HCT116 (cell line): Measurements from ENCODE around the gene ROR2. TPM values are rescaled to one million over a fixed set of nuclear protein-coding genes. Genes with fewer than 3 reads are reported as not detected.

Source experiments
- ATAC-seq: fragments of 200-7000 bp; cut with Tn5 transposase; 2 replicates; pipeline ENCODE4 v1.9.1; 2020; ENCODE audit warnings: mild to moderate bottlenecking, moderate library complexity
- BruUV-seq: library from RNA; stranded (reverse); fragments of 400-500 nt; replicated peaks from 2 replicates; lab custom pipeline; 2021; lab: Mats Ljungman, UMichigan
- CTCF ChIA-PET: fragments of 300-600 bp; sonication (Branson Sonifier 250); formaldehyde crosslinking; loops from one replicate; lab custom pipeline; 2021; ENCODE audit warnings: antibody characterized with exemption; lab: Charles Lee
- POLR2A ChIA-PET: fragments of 300-600, 350-600 bp; sonication (Branson Sonifier 250); formaldehyde crosslinking; loops from one replicate; lab custom pipeline; 2021; ENCODE audit warnings: antibody characterized with exemption; lab: Charles Lee
- RAD21 ChIA-PET, 2 experiments: fragments of 300-600 bp; sonication (Branson Sonifier 250); formaldehyde crosslinking; loops; one replicate each; lab custom pipeline; 2023; ENCODE audit warnings: low total read pairs in 2 of 2; ENCODE audit not compliant: uncharacterized antibody in 2 of 2, unreplicated experiment in 2 of 2, low non-redundant PET in 1 of 2; lab: Charles Lee
- DNase-seq: peaks from one replicate; pipeline ENCODE4 v3.0.0-alpha.2; 2010; ENCODE audit warnings: low read depth, low spot score
- H2AFZ ChIP-seq: fragments of 200-600 bp; shearing (Covaris generic), sonication (generic); 2 replicates; pipeline ENCODE4 v1.6.1; 2017; ENCODE audit warnings: low read depth, mixed run types, mixed read lengths, antibody characterized with exemption, low read length; ENCODE audit not compliant: poor library complexity, severe bottlenecking
- H3K27ac ChIP-seq: 2 replicates; pipeline ENCODE4 v1.5.1; 2012; ENCODE audit warnings: low read depth, low read length
- H3K27me3 ChIP-seq: fragments of 200-600 bp; sonication (generic); 2 replicates; pipeline ENCODE4 v1.6.1; 2016; ENCODE audit warnings: mixed run types, low read length, mixed read lengths; ENCODE audit not compliant: insufficient read depth
- H3K36me3 ChIP-seq, 2 experiments: fragments of 200-500 bp in 1 of 2; fragments of 200-600 bp in 1 of 2; sonication (Bioruptor generic) in 1 of 2; sonication (generic) in 1 of 2; 2 replicates each; pipeline versions ENCODE4 v1.5.1 to v1.6.1; 2014 to 2016; ENCODE audit warnings: low read length in 2 of 2, inconsistent platforms in 1 of 2, mixed read lengths in 1 of 2, mixed run types in 1 of 2; ENCODE audit not compliant: insufficient read depth in 2 of 2, control insufficient read depth in 1 of 2
- H3K4me1 ChIP-seq, 2 experiments: fragments of 200-600 bp in 1 of 2; sonication (generic) in 1 of 2; 2 replicates each; pipeline versions ENCODE4 v1.5.1 to v1.6.1; 2012 to 2017; ENCODE audit warnings: low read length in 2 of 2, inconsistent platforms in 1 of 2, mild to moderate bottlenecking in 1 of 2, mixed read lengths in 1 of 2, mixed run types in 1 of 2, moderate library complexity in 1 of 2; ENCODE audit not compliant: insufficient read depth in 2 of 2, control insufficient read depth in 1 of 2
- H3K4me2 ChIP-seq: fragments of 200-600 bp; sonication (generic); 2 replicates; pipeline ENCODE4 v1.6.1; 2017; ENCODE audit warnings: mixed run types, low read length, mixed read lengths
- H3K4me3 ChIP-seq, 2 experiments: fragments of 200-600 bp in 1 of 2; sonication (generic) in 1 of 2; replicated peaks in 1 of 2; 2 replicates each; pipeline ENCODE4 v1.5.1; 2011 to 2016; ENCODE audit warnings: low read length in 2 of 2, control low read depth in 1 of 2, low read depth in 1 of 2, mild to moderate bottlenecking in 1 of 2, mixed read lengths in 1 of 2, mixed run types in 1 of 2
- H3K79me2 ChIP-seq: fragments of 200-600 bp; sonication (generic); 2 replicates; pipeline ENCODE4 v1.6.1; 2017; ENCODE audit warnings: mild to moderate bottlenecking, mixed run types, low read length, moderate library complexity, mixed read lengths; ENCODE audit not compliant: insufficient read depth
- H3K9ac ChIP-seq: fragments of 200-600 bp; sonication (generic); 2 replicates; pipeline ENCODE4 v1.6.1; 2016; ENCODE audit warnings: low read length, mixed read lengths
- H3K9me2 ChIP-seq: fragments of 200-600 bp; sonication (generic), shearing (Covaris generic); 2 replicates; pipeline ENCODE4 v1.6.1; 2017; ENCODE audit warnings: mixed run types, mild to moderate bottlenecking, moderate library complexity; ENCODE audit not compliant: insufficient read depth
- H3K9me3 ChIP-seq, 2 experiments: fragments of 200-500 bp in 1 of 2; fragments of 200-600 bp in 1 of 2; sonication (Bioruptor generic) in 1 of 2; sonication (generic) in 1 of 2; 2 replicates each; pipeline ENCODE4 v1.6.1; 2014 to 2017; ENCODE audit warnings: low read length in 2 of 2, mixed read lengths in 2 of 2, inconsistent platforms in 1 of 2, low read depth in 1 of 2, mild to moderate bottlenecking in 1 of 2, mixed run types in 1 of 2, moderate library complexity in 1 of 2; ENCODE audit not compliant: control insufficient read depth in 1 of 2, insufficient read depth in 1 of 2
- H4K20me1 ChIP-seq: fragments of 200-600 bp; sonication (generic), shearing (Covaris generic); 2 replicates; pipeline ENCODE4 v1.6.1; 2017; ENCODE audit warnings: mixed run types, mild to moderate bottlenecking, moderate library complexity; ENCODE audit not compliant: insufficient read depth
- CEBPB ChIP-seq: IDR thresholded peaks from 2 replicates; pipeline ENCODE4 v1.6.1; 2012; ENCODE audit warnings: low read depth
- ELF1 ChIP-seq: IDR thresholded peaks from 2 replicates; pipeline ENCODE4 v1.6.1; 2012; ENCODE audit warnings: low read depth, borderline replicate concordance
- EZH2 ChIP-seq: fragments of 200-600 bp; sonication (generic); IDR thresholded peaks from 2 replicates; pipeline ENCODE4 v1.6.1; 2017; ENCODE audit warnings: antibody characterized with exemption, mixed run types
- EZH2phosphoT487 ChIP-seq: fragments of 200-600 bp; IDR thresholded peaks from 2 replicates; pipeline ENCODE4 v1.6.1; 2018; ENCODE audit warnings: antibody characterized with exemption, borderline replicate concordance
- JUND ChIP-seq: IDR thresholded peaks from 2 replicates; pipeline ENCODE4 v1.6.1; 2012
- RAD21 ChIP-seq: IDR thresholded peaks from 2 replicates; pipeline ENCODE4 v1.6.1; 2012; ENCODE audit warnings: low read depth, mild to moderate bottlenecking
- SIN3A ChIP-seq: IDR thresholded peaks from 2 replicates; pipeline ENCODE4 v1.6.1; 2012; ENCODE audit warnings: low read depth
- SP1 ChIP-seq: IDR thresholded peaks from 2 replicates; pipeline ENCODE4 v1.6.1; 2012; ENCODE audit warnings: low read depth
- SRF ChIP-seq: IDR thresholded peaks from 2 replicates; pipeline ENCODE4 v1.6.1; 2012; ENCODE audit warnings: low read depth
- YY1 ChIP-seq: IDR thresholded peaks from 2 replicates; pipeline ENCODE4 v1.6.1; 2011; ENCODE audit warnings: low read length, low read depth, moderate library complexity, mild to moderate bottlenecking; ENCODE audit not compliant: insufficient replicate concordance; ENCODE audit errors: extremely low read depth
- ZFX ChIP-seq: fragments of 450-650 bp; IDR thresholded peaks from 2 replicates; pipeline ENCODE4 v1.6.1; 2017
- intact Hi-C: fragments of 100-400 bp; cut with micrococcal nuclease; formaldehyde crosslinking; loops from 2 replicates; pipeline ENCODE4 v1.10.0; 2022
- total RNA-seq: library from RNA; stranded (reverse); gene quantifications from one replicate; pipeline ENCODE4 v1.2.1, GENCODE V29; 2021; ENCODE audit not compliant: unreplicated experiment
- TF ChIP-seq, protein P1 (sequence below): IDR thresholded peaks from 2 replicates; pipeline ENCODE4 v1.6.1; 2012; ENCODE audit warnings: low read depth
- TF ChIP-seq, protein P2 (sequence below): IDR thresholded peaks from 2 replicates; pipeline ENCODE4 v1.6.1; 2012
- TF ChIP-seq, protein P3 (sequence below): IDR thresholded peaks from 2 replicates; pipeline ENCODE4 v1.6.1; 2012
- TF ChIP-seq, protein P4 (sequence below), 3 experiments: fragments of 200-600 bp in 1 of 3; sonication (generic) in 1 of 3; IDR thresholded peaks in 2 of 3; conservative IDR thresholded peaks in 1 of 3; 2 replicates each; pipeline ENCODE4 v1.5.1; 2012 to 2017; ENCODE audit warnings: low read depth in 2 of 3, low read length in 2 of 3, antibody characterized with exemption in 1 of 3, borderline replicate concordance in 1 of 3, control low read depth in 1 of 3, mild to moderate bottlenecking in 1 of 3, mixed read lengths in 1 of 3, mixed run types in 1 of 3, moderate library complexity in 1 of 3; ENCODE audit not compliant: insufficient read depth in 1 of 3

ROR2 gene
- total RNA-seq, 1 experiment from 2014 or later, result 15.7 TPM

DNA sequence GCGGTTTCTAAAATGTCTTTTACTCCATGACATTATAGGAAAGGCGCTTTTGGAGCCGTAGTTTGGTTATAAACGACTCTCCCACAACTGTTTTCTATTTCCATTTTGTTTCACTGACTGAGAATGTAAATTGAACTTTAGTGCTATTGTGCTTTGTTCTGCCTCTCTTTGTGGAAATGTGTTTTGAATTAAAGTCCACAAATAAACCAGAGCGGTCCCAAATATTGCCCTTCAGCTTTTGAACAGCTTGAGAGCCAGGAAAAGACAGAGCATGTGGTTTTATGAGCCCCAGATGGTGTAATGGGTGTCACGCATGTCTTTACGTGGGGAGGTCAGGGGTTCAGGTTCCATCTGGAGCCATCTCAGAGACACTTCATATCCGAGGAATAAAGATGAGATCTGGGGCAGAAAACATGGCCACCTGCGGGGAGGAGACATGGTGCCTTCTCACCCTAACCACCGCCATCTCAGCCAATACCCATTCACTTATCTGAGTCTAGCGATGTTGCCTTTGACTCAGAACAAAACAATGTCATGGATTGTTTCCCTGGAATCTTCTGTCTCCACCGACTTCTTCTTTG lies 42.5 kb upstream of the ROR2 start (continued):
- TF ChIP-seq, protein P1, sequence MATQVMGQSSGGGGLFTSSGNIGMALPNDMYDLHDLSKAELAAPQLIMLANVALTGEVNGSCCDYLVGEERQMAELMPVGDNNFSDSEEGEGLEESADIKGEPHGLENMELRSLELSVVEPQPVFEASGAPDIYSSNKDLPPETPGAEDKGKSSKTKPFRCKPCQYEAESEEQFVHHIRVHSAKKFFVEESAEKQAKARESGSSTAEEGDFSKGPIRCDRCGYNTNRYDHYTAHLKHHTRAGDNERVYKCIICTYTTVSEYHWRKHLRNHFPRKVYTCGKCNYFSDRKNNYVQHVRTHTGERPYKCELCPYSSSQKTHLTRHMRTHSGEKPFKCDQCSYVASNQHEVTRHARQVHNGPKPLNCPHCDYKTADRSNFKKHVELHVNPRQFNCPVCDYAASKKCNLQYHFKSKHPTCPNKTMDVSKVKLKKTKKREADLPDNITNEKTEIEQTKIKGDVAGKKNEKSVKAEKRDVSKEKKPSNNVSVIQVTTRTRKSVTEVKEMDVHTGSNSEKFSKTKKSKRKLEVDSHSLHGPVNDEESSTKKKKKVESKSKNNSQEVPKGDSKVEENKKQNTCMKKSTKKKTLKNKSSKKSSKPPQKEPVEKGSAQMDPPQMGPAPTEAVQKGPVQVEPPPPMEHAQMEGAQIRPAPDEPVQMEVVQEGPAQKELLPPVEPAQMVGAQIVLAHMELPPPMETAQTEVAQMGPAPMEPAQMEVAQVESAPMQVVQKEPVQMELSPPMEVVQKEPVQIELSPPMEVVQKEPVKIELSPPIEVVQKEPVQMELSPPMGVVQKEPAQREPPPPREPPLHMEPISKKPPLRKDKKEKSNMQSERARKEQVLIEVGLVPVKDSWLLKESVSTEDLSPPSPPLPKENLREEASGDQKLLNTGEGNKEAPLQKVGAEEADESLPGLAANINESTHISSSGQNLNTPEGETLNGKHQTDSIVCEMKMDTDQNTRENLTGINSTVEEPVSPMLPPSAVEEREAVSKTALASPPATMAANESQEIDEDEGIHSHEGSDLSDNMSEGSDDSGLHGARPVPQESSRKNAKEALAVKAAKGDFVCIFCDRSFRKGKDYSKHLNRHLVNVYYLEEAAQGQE, result no peak
- TF ChIP-seq CEBPB, result no peak
- no peak for TF ChIP-seq SRF
- TF ChIP-seq SIN3A, result no peak
- no peak for TF ChIP-seq EZH2phosphoT487
- TF ChIP-seq, protein P2, sequence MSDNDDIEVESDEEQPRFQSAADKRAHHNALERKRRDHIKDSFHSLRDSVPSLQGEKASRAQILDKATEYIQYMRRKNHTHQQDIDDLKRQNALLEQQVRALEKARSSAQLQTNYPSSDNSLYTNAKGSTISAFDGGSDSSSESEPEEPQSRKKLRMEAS, result no peak
- no peak for TF ChIP-seq ZFX
- TF ChIP-seq JUND, result no peak

DNA sequence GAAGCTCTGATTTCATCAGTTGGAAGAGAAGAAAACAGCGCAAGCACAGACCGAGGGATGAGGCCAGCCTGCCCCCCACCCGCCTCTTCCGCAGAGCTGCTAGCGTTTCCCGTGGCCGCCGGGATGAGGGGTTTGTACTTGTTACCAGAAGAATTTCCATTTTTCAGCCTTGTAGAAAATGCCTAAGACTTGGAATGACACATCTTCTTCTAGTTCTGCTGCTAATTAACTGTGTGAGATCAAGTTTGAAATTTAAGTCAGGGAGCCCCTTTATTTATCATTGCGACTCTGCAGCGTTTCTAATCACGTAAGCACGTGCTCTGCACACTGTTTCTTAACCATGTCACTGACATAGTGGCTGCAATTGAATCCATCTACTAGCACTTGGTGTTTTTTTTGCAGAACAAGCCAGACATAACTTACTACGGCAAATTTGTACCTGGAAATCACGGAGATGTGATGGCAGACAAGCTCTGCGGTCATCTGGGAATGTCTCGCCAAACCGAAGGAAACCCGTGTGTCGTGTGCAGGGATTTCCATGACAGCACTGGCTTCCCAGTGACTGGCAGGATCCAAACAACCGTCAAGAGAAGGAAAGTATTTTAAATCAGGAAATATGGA lies 41.8 kb upstream of the ROR2 start:
- DNase-seq (no peak), ATAC-seq (no peak)
- CTCF ChIA-PET, result no interaction called here
- Histone ChIP-seq H3K9ac (no peak overlapping the region), H3K79me2 (no peaks in the 10 kb centered on the region), H3K27me3 (peaks cover 3% of the 10 kb centered on the region; the same call in 1 of the 2 replicates), H2AFZ (no peak overlapping the region), H3K4me3 (no peak overlapping the region), H3K9me2 (no peaks in the 10 kb centered on the region), H3K27ac (no peak overlapping the region), H3K9me3 (no peaks in the 10 kb centered on the region), H4K20me1 (no peaks in the 10 kb centered on the region), H3K36me3 (no peaks in the 10 kb centered on the region), H3K4me1 (no peaks in the 10 kb centered on the region), H3K4me2 (no peak overlapping the region)
- POLR2A ChIA-PET, result no interaction called here
- BruUV-seq, result no TSS peak
- RAD21 ChIA-PET, result no interaction called here
- intact Hi-C loops, result no loop called here
- TF ChIP-seq SP1 (no peak), YY1 (no peak), CEBPB (no peak), JUND (no peak), EZH2 (no peak), SIN3A (no peak), RAD21 (no peak), ELF1 (no peak)
- TF ChIP-seq, protein P3, sequence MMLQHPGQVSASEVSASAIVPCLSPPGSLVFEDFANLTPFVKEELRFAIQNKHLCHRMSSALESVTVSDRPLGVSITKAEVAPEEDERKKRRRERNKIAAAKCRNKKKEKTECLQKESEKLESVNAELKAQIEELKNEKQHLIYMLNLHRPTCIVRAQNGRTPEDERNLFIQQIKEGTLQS, result no peak
- TF ChIP-seq, protein P4, sequence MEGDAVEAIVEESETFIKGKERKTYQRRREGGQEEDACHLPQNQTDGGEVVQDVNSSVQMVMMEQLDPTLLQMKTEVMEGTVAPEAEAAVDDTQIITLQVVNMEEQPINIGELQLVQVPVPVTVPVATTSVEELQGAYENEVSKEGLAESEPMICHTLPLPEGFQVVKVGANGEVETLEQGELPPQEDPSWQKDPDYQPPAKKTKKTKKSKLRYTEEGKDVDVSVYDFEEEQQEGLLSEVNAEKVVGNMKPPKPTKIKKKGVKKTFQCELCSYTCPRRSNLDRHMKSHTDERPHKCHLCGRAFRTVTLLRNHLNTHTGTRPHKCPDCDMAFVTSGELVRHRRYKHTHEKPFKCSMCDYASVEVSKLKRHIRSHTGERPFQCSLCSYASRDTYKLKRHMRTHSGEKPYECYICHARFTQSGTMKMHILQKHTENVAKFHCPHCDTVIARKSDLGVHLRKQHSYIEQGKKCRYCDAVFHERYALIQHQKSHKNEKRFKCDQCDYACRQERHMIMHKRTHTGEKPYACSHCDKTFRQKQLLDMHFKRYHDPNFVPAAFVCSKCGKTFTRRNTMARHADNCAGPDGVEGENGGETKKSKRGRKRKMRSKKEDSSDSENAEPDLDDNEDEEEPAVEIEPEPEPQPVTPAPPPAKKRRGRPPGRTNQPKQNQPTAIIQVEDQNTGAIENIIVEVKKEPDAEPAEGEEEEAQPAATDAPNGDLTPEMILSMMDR (IDR thresholded peaks at IDR 0.05 in 2 of 3, conservative IDR thresholded peaks at IDR 0.05 in 1 of 3; ENCODE audit: borderline replicate concordance in 1 of 3, insufficient read depth in 1 of 3, low read depth in 2 of 3, low read length in 2 of 3), result no peak
- TF ChIP-seq, protein P1, result no peak
